CD4-positive, alpha-beta T cell (primary cell): Measurements from ENCODE around the gene ARHGEF6. TPM values are rescaled to one million over a fixed set of nuclear protein-coding genes. Genes with fewer than 3 reads are reported as not detected.

Experiments
- ATAC-seq: fragments of 200-7000 bp; cut with Tn5 transposase; one replicate; pipeline ENCODE4 v1.10.0; 2022; ENCODE audit warnings: mild to moderate bottlenecking; ENCODE audit not compliant: poor library complexity
- CTCF ChIA-PET: fragments of 350-600 bp; sonication (Branson Sonifier 250); formaldehyde crosslinking; loops from one replicate; lab custom pipeline; 2021; ENCODE audit warnings: antibody characterized with exemption, inconsistent platforms; lab: Charles Lee
- POLR2A ChIA-PET: fragments of 350-600 bp; sonication (Branson Sonifier 250); formaldehyde crosslinking; loops from one replicate; lab custom pipeline; 2021; ENCODE audit warnings: antibody characterized with exemption, inconsistent platforms; lab: Charles Lee
- DNase-seq, 14 experiments: peaks; one replicate each; pipeline ENCODE4 v3.0.0-alpha.2; 2013 to 2020; ENCODE audit warnings: mixed read lengths in 2 of 14
- H3K27ac ChIP-seq, 2 donors: one replicate each; pipeline versions ENCODE4 v1.5.1 to v1.7.0; 2013; ENCODE audit warnings: low read length in 2 of 2, low read depth in 1 of 2, mild to moderate bottlenecking in 1 of 2
- H3K27me3 ChIP-seq, 2 experiments: 1 replicate in 1 of 2; 2 replicates in 1 of 2; pipeline versions ENCODE4 v1.6.1 to v1.7.0; 2013; ENCODE audit warnings: low read length in 2 of 2, control low read depth in 1 of 2, mild to moderate bottlenecking in 1 of 2, moderate library complexity in 1 of 2; ENCODE audit not compliant: insufficient read depth in 2 of 2, control insufficient read depth in 1 of 2
- H3K36me3 ChIP-seq: one replicate; pipeline ENCODE4 v1.6.1; 2013; ENCODE audit warnings: low read length, control low read depth; ENCODE audit not compliant: insufficient read depth
- H3K4me1 ChIP-seq: one replicate; pipeline ENCODE4 v1.6.1; 2013; ENCODE audit warnings: low read length, control low read depth; ENCODE audit not compliant: insufficient read depth
- H3K4me3 ChIP-seq: one replicate; pipeline ENCODE4 v1.5.1; 2013; ENCODE audit warnings: mild to moderate bottlenecking, low read length, moderate library complexity
- H3K9me3 ChIP-seq, 2 experiments: 1 replicate in 1 of 2; 2 replicates in 1 of 2; pipeline versions ENCODE4 v1.6.1 to v1.7.0; 2013; ENCODE audit warnings: low read length in 2 of 2, mild to moderate bottlenecking in 2 of 2, control low read depth in 1 of 2, moderate library complexity in 1 of 2; ENCODE audit not compliant: control insufficient read depth in 1 of 2, insufficient read depth in 1 of 2
- H3K27ac Mint-ChIP-seq: one replicate; pipeline ENCODE4 v1.8.0; 2020; ENCODE audit warnings: mixed read lengths
- H3K27me3 Mint-ChIP-seq: one replicate; pipeline ENCODE4 v1.8.0; 2021; ENCODE audit warnings: mixed read lengths
- H3K36me3 Mint-ChIP-seq: one replicate; pipeline ENCODE4 v1.8.0; 2021; ENCODE audit warnings: low read depth, mixed read lengths
- H3K4me1 Mint-ChIP-seq: one replicate; pipeline ENCODE4 v1.8.0; 2021; ENCODE audit warnings: low read depth, mixed read lengths
- H3K4me3 Mint-ChIP-seq: one replicate; pipeline ENCODE4 v1.8.0; 2020; ENCODE audit warnings: mild to moderate bottlenecking, mixed read lengths
- H3K9me3 Mint-ChIP-seq: one replicate; pipeline ENCODE4 v1.8.0; 2020; ENCODE audit warnings: mixed read lengths
- intact Hi-C, 2 experiments: fragments of 100-400 bp; cut with DNase I in 1 of 2; cut with micrococcal nuclease in 1 of 2; formaldehyde crosslinking; loops; one replicate each; pipeline versions ENCODE4 v1.15.1 to v1.9.0; 2023 to 2025; cut with DNase I, micrococcal nuclease
- total RNA-seq, 174 experiments: library from RNA in 2 of 174; stranded (reverse) in 2 of 174; gene quantifications; one replicate each; pipeline ENCODE4 v1.2.3 and lab custom pipeline; 2021 to 2026
- TF ChIP-seq, protein P1 (sequence below): fragments of 200-600 bp; IDR thresholded peaks from one replicate; pipeline ENCODE4 v1.8.0; 2022; ENCODE audit warnings: antibody characterized with exemption, mild to moderate bottlenecking

The ARHGEF6 gene
- total RNA-seq, 2 experiments from 2014 or later: 43.3 to 45.3 TPM

DNA sequence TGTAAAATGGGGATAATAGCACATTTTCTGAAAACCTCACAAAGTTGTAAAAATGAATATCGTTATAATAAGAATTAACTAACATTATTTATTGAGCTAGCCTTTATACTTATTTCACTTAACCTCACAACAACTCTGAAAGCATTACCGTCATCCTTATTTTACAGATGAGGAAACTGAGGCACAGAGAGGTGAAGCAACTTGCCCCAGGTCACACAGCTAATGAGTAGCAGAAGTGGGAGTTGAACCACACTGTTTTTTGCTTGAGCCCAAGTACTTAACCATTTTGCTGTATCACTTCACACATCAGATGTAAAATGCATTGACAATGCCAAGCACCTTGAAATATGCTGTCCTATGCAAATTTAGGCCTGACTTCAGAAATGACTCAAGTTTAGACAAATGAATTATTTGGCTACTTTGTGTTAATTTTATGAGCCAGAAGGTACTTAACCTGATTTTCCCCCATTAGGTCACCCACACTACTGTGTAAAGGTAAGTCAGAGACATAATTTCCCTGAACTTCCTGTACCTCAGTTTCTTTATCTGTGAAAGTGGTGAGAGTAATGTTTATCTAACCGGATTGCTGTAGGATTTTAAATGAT lies 109.6 kb downstream of the ARHGEF6 start:
- peaks cover 92% of the 10 kb centered on the region for H3K4me1 Mint-ChIP-seq
- ATAC-seq (no peak), DNase-seq (no peak)
- H3K36me3 ChIP-seq: peaks cover 57% of the 10 kb centered on the region
- no peaks in the 10 kb centered on the region for H3K9me3 ChIP-seq
- H3K4me3 Mint-ChIP-seq: no peak overlapping the region
- TF ChIP-seq, protein P1, sequence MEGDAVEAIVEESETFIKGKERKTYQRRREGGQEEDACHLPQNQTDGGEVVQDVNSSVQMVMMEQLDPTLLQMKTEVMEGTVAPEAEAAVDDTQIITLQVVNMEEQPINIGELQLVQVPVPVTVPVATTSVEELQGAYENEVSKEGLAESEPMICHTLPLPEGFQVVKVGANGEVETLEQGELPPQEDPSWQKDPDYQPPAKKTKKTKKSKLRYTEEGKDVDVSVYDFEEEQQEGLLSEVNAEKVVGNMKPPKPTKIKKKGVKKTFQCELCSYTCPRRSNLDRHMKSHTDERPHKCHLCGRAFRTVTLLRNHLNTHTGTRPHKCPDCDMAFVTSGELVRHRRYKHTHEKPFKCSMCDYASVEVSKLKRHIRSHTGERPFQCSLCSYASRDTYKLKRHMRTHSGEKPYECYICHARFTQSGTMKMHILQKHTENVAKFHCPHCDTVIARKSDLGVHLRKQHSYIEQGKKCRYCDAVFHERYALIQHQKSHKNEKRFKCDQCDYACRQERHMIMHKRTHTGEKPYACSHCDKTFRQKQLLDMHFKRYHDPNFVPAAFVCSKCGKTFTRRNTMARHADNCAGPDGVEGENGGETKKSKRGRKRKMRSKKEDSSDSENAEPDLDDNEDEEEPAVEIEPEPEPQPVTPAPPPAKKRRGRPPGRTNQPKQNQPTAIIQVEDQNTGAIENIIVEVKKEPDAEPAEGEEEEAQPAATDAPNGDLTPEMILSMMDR: no peak
- ChIA-PET CTCF (no interaction called here), POLR2A (interaction anchor here (6.5 kb wide), 1 partner anchor 12 kb away, joined by 72 read pairs; no protein-coding TSS in a partner anchor)
- intact Hi-C loops: loop anchor here in 1 of 2 experiments (5.0 kb wide), 1 partner anchor 34 kb away; no protein-coding TSS in a partner anchor
- peak overlapping the region; percentile 95 for H3K27ac Mint-ChIP-seq
- peak overlapping the region in 1 of 2 donors; percentile 55 for H3K27ac ChIP-seq
- no peaks in the 10 kb centered on the region for H3K27me3 Mint-ChIP-seq
- no peak overlapping the region for H3K4me3 ChIP-seq
- peaks cover 90% of the 10 kb centered on the region for H3K36me3 Mint-ChIP-seq
- no peaks in the 10 kb centered on the region for H3K27me3 ChIP-seq
- peaks cover 83% of the 10 kb centered on the region for H3K4me1 ChIP-seq
- H3K9me3 Mint-ChIP-seq: no peaks in the 10 kb centered on the region

DNA sequence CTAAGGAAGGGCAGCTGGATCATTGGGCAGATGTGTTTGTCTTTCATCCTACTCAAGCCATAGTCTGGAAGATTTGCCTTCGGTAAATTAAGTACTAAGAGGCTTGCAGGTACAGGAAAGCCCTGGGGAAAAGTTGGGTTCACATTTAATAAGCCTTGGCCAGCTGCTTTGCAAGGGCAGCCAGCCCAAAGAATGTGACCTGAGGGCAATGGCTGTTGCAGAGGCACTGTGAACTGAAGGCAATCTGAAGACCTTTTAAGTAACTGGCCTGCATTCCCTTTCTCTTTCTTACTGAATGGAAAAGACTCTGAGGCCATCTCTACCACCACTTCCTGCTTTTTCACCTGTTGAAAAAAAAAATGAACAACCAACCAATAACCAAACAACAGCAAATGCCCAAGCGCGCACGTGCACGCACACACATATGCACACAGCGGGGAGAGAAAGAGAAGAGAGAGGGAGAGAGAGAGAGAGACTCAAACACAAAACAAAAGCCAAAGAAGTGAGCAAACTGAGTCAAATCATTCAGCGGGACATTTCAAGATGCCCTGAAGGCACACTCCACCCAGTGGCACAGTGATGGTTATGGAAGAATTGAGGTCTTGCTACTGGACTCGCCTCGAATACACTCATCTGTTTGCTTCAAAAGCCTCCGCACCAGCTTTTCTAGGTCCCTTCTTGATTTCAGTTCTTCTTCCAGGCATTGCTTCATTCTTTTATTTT lies 113.1 kb downstream of the ARHGEF6 start:
- Mint-ChIP-seq H3K9me3 (no peaks in the 10 kb centered on the region), H3K27me3 (no peaks in the 10 kb centered on the region), H3K4me1 (peaks cover 91% of the 10 kb centered on the region), H3K27ac (peak overlapping the region; percentile 83), H3K4me3 (peak overlapping the region; percentile 61), H3K36me3 (peaks cover 96% of the 10 kb centered on the region)
- POLR2A ChIA-PET: interaction anchor here (0.7 to 2.3 kb wide), 3 partner anchors 9 to 23 kb away, joined by 3 to 7 read pairs (median 6); no protein-coding TSS in a partner anchor
- Histone ChIP-seq H3K4me1 (peaks cover 85% of the 10 kb centered on the region), H3K9me3 (no peaks in the 10 kb centered on the region), H3K36me3 (peaks cover 75% of the 10 kb centered on the region), H3K27ac (peak overlapping the region in 1 of 2 donors; percentile 41), H3K27me3 (no peaks in the 10 kb centered on the region), H3K4me3 (no peak overlapping the region)
- peak; percentile 18 for ATAC-seq
- CTCF ChIA-PET: interaction anchor here (1.0 kb wide), 1 partner anchor 59 kb away, joined by 3 read pairs; no protein-coding TSS in a partner anchor
- TF ChIP-seq, protein P1: no peak
- DNase-seq: peak in 3 of 14 experiments; percentile 28 to 47 (median 38)
- intact Hi-C loops: no loop called here

DNA sequence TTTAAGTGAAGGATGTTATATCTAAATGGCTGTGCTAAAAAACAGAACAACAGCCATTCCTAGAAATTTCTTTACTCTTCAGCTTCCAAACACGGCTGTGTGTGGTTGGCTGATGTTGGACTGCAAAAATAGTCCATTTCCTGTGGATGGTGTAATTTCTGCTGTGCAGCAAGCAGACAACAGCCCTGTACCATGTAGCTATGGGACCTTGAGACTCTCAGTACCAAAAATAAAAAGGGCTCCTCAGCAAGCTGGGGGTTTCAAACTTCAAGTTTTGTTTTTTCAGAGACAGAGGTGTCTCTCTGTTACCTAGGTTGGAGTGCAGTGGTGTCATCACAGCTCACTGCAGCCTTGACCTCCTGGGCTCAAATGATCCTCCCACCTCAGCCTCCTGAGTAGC lies 114.6 kb downstream of the ARHGEF6 start:
- Mint-ChIP-seq H3K27ac (peak overlapping the region; percentile 83), H3K4me3 (no peak overlapping the region), H3K27me3 (no peaks in the 10 kb centered on the region), H3K36me3 (peaks cover 95% of the 10 kb centered on the region), H3K4me1 (peaks cover 89% of the 10 kb centered on the region), H3K9me3 (no peaks in the 10 kb centered on the region)
- Histone ChIP-seq H3K36me3 (peaks cover 70% of the 10 kb centered on the region), H3K27ac (no peak overlapping the region), H3K9me3 (no peaks in the 10 kb centered on the region), H3K4me3 (no peak overlapping the region), H3K4me1 (peaks cover 81% of the 10 kb centered on the region), H3K27me3 (no peaks in the 10 kb centered on the region)
- ATAC-seq (no peak), DNase-seq (no peak)
- TF ChIP-seq, protein P1: no peak
- ChIA-PET CTCF (interaction anchor here (1.1 kb wide), 1 partner anchor 101 kb away, joined by 3 read pairs; no protein-coding TSS in a partner anchor), POLR2A (interaction anchor here (0.6 to 3.2 kb wide), 10 partner anchors 9 to 1141 kb away, joined by 3 to 19 read pairs (median 4); no protein-coding TSS in a partner anchor)
- intact Hi-C loops: no loop called here
